ENCODE data around the gene FRMD4A. TPM values are rescaled to one million over a fixed set of nuclear protein-coding genes. Genes with fewer than 3 reads are reported as not detected.

Gene FRMD4A
- 50.4 TPM for polyA plus RNA-seq (2013, experiment 1 of 4)
- 36.5 TPM for polyA plus RNA-seq (2013, experiment 2 of 4)
- 33.7 TPM for polyA plus RNA-seq (2013, experiment 3 of 4)
- 27.1 TPM for polyA plus RNA-seq (2013, experiment 4 of 4)

DNA sequence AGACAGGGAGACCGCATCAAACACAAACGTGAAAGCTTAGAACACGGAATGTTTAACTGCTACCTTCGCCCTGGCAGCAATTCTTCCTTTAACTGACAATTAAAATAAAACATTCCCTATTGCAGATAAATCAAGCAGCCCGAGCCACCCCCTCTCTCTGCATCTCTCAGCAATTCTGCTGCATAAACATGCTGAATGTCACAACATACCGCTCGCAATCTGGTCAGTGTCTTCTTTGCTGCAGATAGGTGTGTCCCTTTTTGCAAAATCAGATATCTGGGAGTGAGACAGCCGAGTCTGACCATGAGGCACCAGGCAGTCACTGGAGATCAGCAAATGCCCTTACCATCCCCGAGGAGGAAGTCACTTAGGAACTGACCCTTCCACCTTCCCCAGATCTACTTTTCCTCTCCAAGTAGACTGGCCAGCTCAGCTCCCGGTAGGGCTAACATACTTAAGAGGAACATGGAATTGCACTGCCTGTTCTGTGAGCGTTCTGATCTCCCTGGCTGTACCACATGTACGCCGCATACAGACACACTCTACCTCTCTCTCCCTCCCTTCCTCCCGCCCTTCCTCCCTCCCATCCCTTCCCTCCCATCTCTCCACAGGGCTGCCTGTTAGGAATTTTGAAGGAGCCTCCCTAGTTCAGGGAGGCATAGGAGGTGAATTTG, at the start of gene FRMD4A:
FRMD4A (minus strand) TSS at position 537 of the 674 bp plus-strand sequence.
- H3K4me1 ChIP-seq (ENCODE audit: control insufficient read depth, insufficient read depth, low read length): peaks cover 16% of the 10 kb centered on the region
- 58 to 61% methylated on average over 14 of the region's 14 CpGs for WGBS, 2 experiments
- no peak within 1 kb of the TSS for H3K27ac ChIP-seq (ENCODE audit: insufficient read depth, low read depth, low read length, poor library complexity, severe bottlenecking)
- no peaks in the 10 kb centered on the region for H3K36me3 ChIP-seq (ENCODE audit: control insufficient read depth, insufficient read depth, low read length)
- no peaks in the 10 kb centered on the region for H3K9me3 ChIP-seq (ENCODE audit: control insufficient read depth, low read length)
- no peaks in the 10 kb centered on the region for H3K27me3 ChIP-seq (ENCODE audit: control insufficient read depth, insufficient read depth, low read length, poor library complexity, severe bottlenecking)
- no peak within 1 kb of the TSS for H3K4me3 ChIP-seq (ENCODE audit: insufficient read depth, low read depth, low read length)

GRCh38 chr10:14379556-14380280, 49.0 kb upstream of the FRMD4A start:
- H3K9me3 ChIP-seq (ENCODE audit: control insufficient read depth, low read length): no peaks in the 10 kb centered on the region
- H3K27ac ChIP-seq (ENCODE audit: insufficient read depth, low read depth, low read length, poor library complexity, severe bottlenecking): no peak overlapping the region
- H3K4me1 ChIP-seq (ENCODE audit: control insufficient read depth, insufficient read depth, low read length): no peaks in the 10 kb centered on the region
- no peaks in the 10 kb centered on the region for H3K36me3 ChIP-seq (ENCODE audit: control insufficient read depth, insufficient read depth, low read length)
- H3K4me3 ChIP-seq (ENCODE audit: insufficient read depth, low read depth, low read length): no peak overlapping the region
- H3K27me3 ChIP-seq (ENCODE audit: control insufficient read depth, insufficient read depth, low read length, poor library complexity, severe bottlenecking): no peaks in the 10 kb centered on the region
- 86 to 87% methylated on average over 8 of the region's 8 CpGs for WGBS, 2 experiments

DNA sequence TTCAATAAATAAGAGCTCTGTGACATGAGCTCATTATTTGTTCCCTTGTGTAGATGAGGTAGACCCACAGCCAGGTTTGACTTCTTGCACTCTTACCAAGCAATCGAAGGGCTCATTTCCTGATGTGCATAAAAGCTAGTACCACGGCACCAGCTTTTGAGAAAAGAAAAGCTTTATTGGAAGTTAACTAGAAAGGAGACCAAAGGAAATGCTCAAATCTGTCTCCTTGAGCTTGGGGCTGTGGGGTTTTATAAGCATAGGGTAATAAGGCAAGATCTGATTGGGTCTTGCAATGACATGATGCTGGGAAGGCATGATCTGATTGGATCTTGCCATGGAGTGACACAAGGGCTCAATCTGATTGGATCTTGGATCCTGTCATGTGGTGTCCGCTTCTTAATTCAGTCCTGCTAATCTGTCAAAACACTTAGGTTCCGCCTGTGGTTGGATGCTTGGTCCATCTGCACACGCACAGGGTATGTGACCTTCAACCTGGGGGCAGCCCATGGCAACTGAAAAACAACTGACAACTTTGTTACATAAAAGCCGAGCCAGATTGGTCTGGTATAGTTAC, 47.8 kb upstream of the FRMD4A start:
- no peaks in the 10 kb centered on the region for H3K27me3 ChIP-seq (ENCODE audit: control insufficient read depth, insufficient read depth, low read length, poor library complexity, severe bottlenecking)
- H3K4me1 ChIP-seq (ENCODE audit: control insufficient read depth, insufficient read depth, low read length): no peaks in the 10 kb centered on the region
- WGBS, 2 experiments: 96 to 97% methylated on average over 6 of the region's 6 CpGs
- no peak overlapping the region for H3K27ac ChIP-seq (ENCODE audit: insufficient read depth, low read depth, low read length, poor library complexity, severe bottlenecking)
- no peak overlapping the region for H3K4me3 ChIP-seq (ENCODE audit: insufficient read depth, low read depth, low read length)
- no peaks in the 10 kb centered on the region for H3K36me3 ChIP-seq (ENCODE audit: control insufficient read depth, insufficient read depth, low read length)
- no peaks in the 10 kb centered on the region for H3K9me3 ChIP-seq (ENCODE audit: control insufficient read depth, low read length)

- no peaks in the 10 kb centered on the region for H3K27me3 ChIP-seq (ENCODE audit: control insufficient read depth, insufficient read depth, low read length, poor library complexity, severe bottlenecking)
- no peaks in the 10 kb centered on the region for H3K4me1 ChIP-seq (ENCODE audit: control insufficient read depth, insufficient read depth, low read length)
- no peak overlapping the region for H3K27ac ChIP-seq (ENCODE audit: insufficient read depth, low read depth, low read length, poor library complexity, severe bottlenecking)
- 94 to 97% methylated on average over 4 of the region's 4 CpGs for WGBS, 2 experiments
- H3K4me3 ChIP-seq (ENCODE audit: insufficient read depth, low read depth, low read length): no peak overlapping the region
- H3K9me3 ChIP-seq (ENCODE audit: control insufficient read depth, low read length): no peaks in the 10 kb centered on the region
- H3K36me3 ChIP-seq (ENCODE audit: control insufficient read depth, insufficient read depth, low read length): no peaks in the 10 kb centered on the region
These were observed 47.0 kb upstream of the FRMD4A start for GRCh38 chr10:14377591-14378175.

DNA sequence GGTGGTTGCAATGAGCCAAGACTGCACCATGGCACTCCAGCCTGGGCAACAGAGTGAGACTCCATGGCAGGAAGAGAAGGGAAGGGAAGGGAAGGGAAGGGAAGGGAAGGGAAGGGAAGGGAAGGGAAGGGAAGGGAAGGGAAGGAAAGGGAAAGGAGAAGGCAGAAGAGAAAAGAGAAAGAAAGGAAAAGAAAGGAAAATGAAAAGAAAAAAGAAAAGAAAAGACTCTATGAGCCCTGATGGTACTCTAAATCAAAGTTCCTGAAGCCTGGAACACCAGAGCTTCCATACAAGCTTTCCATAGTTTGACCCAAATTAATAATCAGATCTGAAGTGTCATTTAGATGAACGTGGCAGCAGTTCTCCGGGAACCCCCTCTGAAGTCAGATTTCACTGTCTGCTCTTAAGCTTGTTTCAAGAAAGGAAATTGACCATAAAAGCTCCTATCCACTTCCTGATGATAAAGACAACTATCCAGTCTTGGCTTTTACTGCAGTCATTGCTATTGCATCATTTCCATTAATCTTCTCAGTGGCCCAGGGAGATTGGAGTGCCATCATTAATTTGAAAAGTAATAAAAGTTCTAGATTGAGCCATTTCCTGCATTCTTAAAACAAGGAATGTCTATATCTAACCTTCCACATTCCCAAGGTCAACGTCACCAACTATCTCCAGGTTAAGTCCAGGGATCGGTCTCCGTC, 44.2 kb upstream of the FRMD4A start:
- Histone ChIP-seq H3K4me3 (ENCODE audit: insufficient read depth, low read depth, low read length) (no peak overlapping the region), H3K4me1 (ENCODE audit: control insufficient read depth, insufficient read depth, low read length) (no peaks in the 10 kb centered on the region), H3K27me3 (ENCODE audit: control insufficient read depth, insufficient read depth, low read length, poor library complexity, severe bottlenecking) (no peaks in the 10 kb centered on the region), H3K27ac (ENCODE audit: insufficient read depth, low read depth, low read length, poor library complexity, severe bottlenecking) (no peak overlapping the region), H3K9me3 (ENCODE audit: control insufficient read depth, low read length) (no peaks in the 10 kb centered on the region), H3K36me3 (ENCODE audit: control insufficient read depth, insufficient read depth, low read length) (no peaks in the 10 kb centered on the region)
- WGBS, 2 experiments: 95 to 96% methylated on average over 5 of the region's 5 CpGs

DNA sequence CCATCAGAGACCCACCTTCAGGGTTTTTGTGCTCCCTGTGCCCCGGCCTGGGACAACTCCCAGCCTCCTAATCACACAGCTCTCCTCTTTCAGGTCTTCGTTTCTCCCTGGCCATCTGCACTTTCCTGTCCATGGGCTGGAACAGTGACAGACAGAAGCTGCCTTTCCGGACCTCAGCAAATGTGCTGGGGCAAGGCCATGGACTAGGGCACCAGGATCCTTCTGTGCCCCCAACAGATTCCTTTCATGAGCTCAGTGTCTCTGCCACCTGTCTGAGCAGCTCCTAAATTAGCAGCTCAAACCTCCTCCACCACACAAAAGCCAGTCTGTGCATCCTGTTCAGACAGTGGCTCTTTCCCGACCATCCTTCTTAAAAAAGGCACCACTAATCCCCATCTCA, 41.9 kb upstream of the FRMD4A start:
- WGBS, 2 experiments: 81 to 88% methylated on average over 4 of the region's 4 CpGs
- Histone ChIP-seq H3K9me3 (ENCODE audit: control insufficient read depth, low read length) (no peaks in the 10 kb centered on the region), H3K4me1 (ENCODE audit: control insufficient read depth, insufficient read depth, low read length) (no peaks in the 10 kb centered on the region), H3K27ac (ENCODE audit: insufficient read depth, low read depth, low read length, poor library complexity, severe bottlenecking) (no peak overlapping the region), H3K4me3 (ENCODE audit: insufficient read depth, low read depth, low read length) (no peak overlapping the region), H3K36me3 (ENCODE audit: control insufficient read depth, insufficient read depth, low read length) (no peaks in the 10 kb centered on the region), H3K27me3 (ENCODE audit: control insufficient read depth, insufficient read depth, low read length, poor library complexity, severe bottlenecking) (no peaks in the 10 kb centered on the region)

GRCh38 chr10:14371581-14371980, 40.9 kb upstream of the FRMD4A start:
- Histone ChIP-seq H3K36me3 (ENCODE audit: control insufficient read depth, insufficient read depth, low read length) (no peaks in the 10 kb centered on the region), H3K4me3 (ENCODE audit: insufficient read depth, low read depth, low read length) (no peak overlapping the region), H3K27ac (ENCODE audit: insufficient read depth, low read depth, low read length, poor library complexity, severe bottlenecking) (no peak overlapping the region), H3K9me3 (ENCODE audit: control insufficient read depth, low read length) (no peaks in the 10 kb centered on the region), H3K27me3 (ENCODE audit: control insufficient read depth, insufficient read depth, low read length, poor library complexity, severe bottlenecking) (no peaks in the 10 kb centered on the region), H3K4me1 (ENCODE audit: control insufficient read depth, insufficient read depth, low read length) (no peaks in the 10 kb centered on the region)
- WGBS, 2 experiments: 87 to 92% methylated on average over 4 of the region's 4 CpGs

GRCh38 chr10:14370894-14371293, 40.2 kb upstream of the FRMD4A start:
- WGBS, 2 experiments: 95 to 99% methylated on average over 5 of the region's 5 CpGs
- Histone ChIP-seq H3K27ac (ENCODE audit: insufficient read depth, low read depth, low read length, poor library complexity, severe bottlenecking) (no peak overlapping the region), H3K36me3 (ENCODE audit: control insufficient read depth, insufficient read depth, low read length) (no peaks in the 10 kb centered on the region), H3K4me3 (ENCODE audit: insufficient read depth, low read depth, low read length) (no peak overlapping the region), H3K4me1 (ENCODE audit: control insufficient read depth, insufficient read depth, low read length) (no peaks in the 10 kb centered on the region), H3K9me3 (ENCODE audit: control insufficient read depth, low read length) (no peaks in the 10 kb centered on the region), H3K27me3 (ENCODE audit: control insufficient read depth, insufficient read depth, low read length, poor library complexity, severe bottlenecking) (no peaks in the 10 kb centered on the region)

GRCh38 chr10:14369906-14370305, 39.2 kb upstream of the FRMD4A start:
- H3K9me3 ChIP-seq (ENCODE audit: control insufficient read depth, low read length): no peaks in the 10 kb centered on the region
- no peaks in the 10 kb centered on the region for H3K4me1 ChIP-seq (ENCODE audit: control insufficient read depth, insufficient read depth, low read length)
- H3K27me3 ChIP-seq (ENCODE audit: control insufficient read depth, insufficient read depth, low read length, poor library complexity, severe bottlenecking): no peaks in the 10 kb centered on the region
- H3K27ac ChIP-seq (ENCODE audit: insufficient read depth, low read depth, low read length, poor library complexity, severe bottlenecking): no peak overlapping the region
- no peak overlapping the region for H3K4me3 ChIP-seq (ENCODE audit: insufficient read depth, low read depth, low read length)
- no peaks in the 10 kb centered on the region for H3K36me3 ChIP-seq (ENCODE audit: control insufficient read depth, insufficient read depth, low read length)
